ENCODE results near the gene THBS1. TPM values are rescaled to one million over a fixed set of nuclear protein-coding genes. Genes with fewer than 3 reads are reported as not detected.

Gene THBS1
- total RNA-seq, 1 experiment from 2014 or later, result 37.1 TPM

- TF ChIP-seq ZNF512 (CRISPR knock-in tag; IDR thresholded peaks at IDR 0.05; ENCODE audit: borderline replicate concordance) (no peak), ZNF281 (CRISPR knock-in tag; IDR thresholded peaks at IDR 0.05) (no peak), CREB1 (CRISPR knock-in tag; IDR thresholded peaks at IDR 0.05) (no peak), MXD4 (CRISPR knock-in tag; IDR thresholded peaks at IDR 0.05; ENCODE audit: borderline replicate concordance) (no peak), STAT6 (CRISPR knock-in tag; conservative IDR thresholded peaks at IDR 0.05; ENCODE audit: low read depth) (no peak), SOX15 (CRISPR knock-in tag; IDR thresholded peaks at IDR 0.05) (no peak), PRDM15 (CRISPR knock-in tag; IDR thresholded peaks at IDR 0.05) (no peak), AFF4 (CRISPR knock-in tag; IDR thresholded peaks at IDR 0.05; ENCODE audit: borderline replicate concordance) (no peak), ZNF232 (CRISPR knock-in tag; IDR thresholded peaks at IDR 0.05) (0 out of 2 replicates have a peak, but pooled peaks have one; percentile 13), USF2 (CRISPR knock-in tag; IDR thresholded peaks at IDR 0.05) (no peak), ZNF138 (CRISPR knock-in tag; conservative IDR thresholded peaks at IDR 0.05) (no peak), ZNF121 (CRISPR knock-in tag; IDR thresholded peaks at IDR 0.05) (no peak), TCF7 (CRISPR knock-in tag; IDR thresholded peaks at IDR 0.05; ENCODE audit: low read depth) (no peak), ZNF219 (CRISPR knock-in tag; IDR thresholded peaks at IDR 0.05; ENCODE audit: borderline replicate concordance) (no peak), FOXJ3 (CRISPR knock-in tag; IDR thresholded peaks at IDR 0.05; ENCODE audit: borderline replicate concordance) (no peak), E2F1 (CRISPR knock-in tag; IDR thresholded peaks at IDR 0.05) (no peak), ARID4B (CRISPR knock-in tag; IDR thresholded peaks at IDR 0.05; ENCODE audit: borderline replicate concordance) (no peak)
Observed at GRCh38 chr15:39580117-39580484, 778 bp upstream of the THBS1 start (continued).
